Measurements from ENCODE around the gene SPNS1.
"Not testable (repeated sequence)": the region's sequence is repeated elsewhere in the genome, so short reads cannot be mapped to it uniquely, and the experiment has no call there.

The SPNS1 gene

GRCh38 chr16:28990375-28991040 is 15.9 kb downstream of the SPNS1 start:
- DNase-seq: no peak

GRCh38 chr16:28991687-28992086 is 17.1 kb downstream of the SPNS1 start:
- DNase-seq: no peak

- DNase-seq: no peak
These were observed 17.9 kb downstream of the SPNS1 start for GRCh38 chr16:28992496-28992895.

GRCh38 chr16:28998837-28999236 is 24.3 kb downstream of the SPNS1 start:
- no peak for DNase-seq

- DNase-seq: no peak
These were observed 25.0 kb downstream of the SPNS1 start for GRCh38 chr16:28999577-28999976.

GRCh38 chr16:29000019-29000418 is 25.4 kb downstream of the SPNS1 start:
- DNase-seq: no peak

GRCh38 chr16:29004496-29005139 is 30.0 kb downstream of the SPNS1 start:
- not testable (repeated sequence) for DNase-seq

- DNase-seq: peak; percentile 39
These were observed 33.4 kb downstream of the SPNS1 start for GRCh38 chr16:29007730-29008593.

- peak; percentile 5 for DNase-seq
These were observed 34.7 kb downstream of the SPNS1 start for GRCh38 chr16:29009050-29009837.

GRCh38 chr16:29009838-29010166 is 35.2 kb downstream of the SPNS1 start:
- no peak for DNase-seq

GRCh38 chr16:29011112-29011511 is 36.5 kb downstream of the SPNS1 start:
- DNase-seq: no peak

- DNase-seq: no peak
These were observed 37.3 kb downstream of the SPNS1 start for GRCh38 chr16:29011851-29012250.

GRCh38 chr16:29012913-29013553 is 38.5 kb downstream of the SPNS1 start:
- DNase-seq: peak; percentile 21

- DNase-seq: no peak
These were observed 40.0 kb downstream of the SPNS1 start for GRCh38 chr16:29014561-29015069.

GRCh38 chr16:29022196-29022595 is 47.6 kb downstream of the SPNS1 start:
- no peak for DNase-seq

GRCh38 chr16:29023279-29024277 is 49.0 kb downstream of the SPNS1 start:
- DNase-seq: no peak

GRCh38 chr16:29024278-29024677 is 49.7 kb downstream of the SPNS1 start:
- no peak for DNase-seq

GRCh38 chr16:29025218-29025617 is 50.6 kb downstream of the SPNS1 start:
- DNase-seq: no peak

- no peak for DNase-seq
These were observed 51.2 kb downstream of the SPNS1 start for GRCh38 chr16:29025735-29026134.

GRCh38 chr16:29028457-29029167 is 54.0 kb downstream of the SPNS1 start:
- DNase-seq: no peak

Measured in CD4-positive, alpha-beta T cell treated with Interferon gamma for 1 hour (primary cell).